PFSK-1 (cell line): Measurements from ENCODE around the gene ANXA1.

ENCODE experiments used
- FOXP2 ChIP-seq: optimal IDR thresholded peaks from 2 replicates; pipeline ENCODE3; 2011; ENCODE audit warnings: borderline replicate concordance, control low read depth, inconsistent platforms; ENCODE audit not compliant: insufficient read depth; ENCODE audit errors: extremely low read length, extremely low read depth
- POLR2AphosphoS5 ChIP-seq: IDR thresholded peaks from 2 replicates; pipeline ENCODE4 v1.6.1; 2012; ENCODE audit warnings: low read depth, mild to moderate bottlenecking, control low read depth, low read length, moderate library complexity
- SIN3A ChIP-seq: IDR thresholded peaks from 2 replicates; pipeline ENCODE4 v1.6.1; 2012; ENCODE audit warnings: mild to moderate bottlenecking, low read length, moderate library complexity, borderline replicate concordance; ENCODE audit not compliant: insufficient read depth
- TAF1 ChIP-seq: IDR thresholded peaks from 2 replicates; pipeline ENCODE4 v1.6.1; 2012; ENCODE audit warnings: low read length, control low read depth, borderline replicate concordance; ENCODE audit not compliant: insufficient read depth
- TF ChIP-seq, protein P1 (sequence below), 2 experiments: IDR thresholded peaks; 2 replicates each; pipeline versions ENCODE4 v1.6.1 to v1.8.0; 2011 to 2012; ENCODE audit warnings: low read depth in 2 of 2, low read length in 2 of 2, control low read depth in 1 of 2, inconsistent platforms in 1 of 2, mild to moderate bottlenecking in 1 of 2, moderate library complexity in 1 of 2; ENCODE audit not compliant: insufficient read depth in 1 of 2

Gene ANXA1

DNA sequence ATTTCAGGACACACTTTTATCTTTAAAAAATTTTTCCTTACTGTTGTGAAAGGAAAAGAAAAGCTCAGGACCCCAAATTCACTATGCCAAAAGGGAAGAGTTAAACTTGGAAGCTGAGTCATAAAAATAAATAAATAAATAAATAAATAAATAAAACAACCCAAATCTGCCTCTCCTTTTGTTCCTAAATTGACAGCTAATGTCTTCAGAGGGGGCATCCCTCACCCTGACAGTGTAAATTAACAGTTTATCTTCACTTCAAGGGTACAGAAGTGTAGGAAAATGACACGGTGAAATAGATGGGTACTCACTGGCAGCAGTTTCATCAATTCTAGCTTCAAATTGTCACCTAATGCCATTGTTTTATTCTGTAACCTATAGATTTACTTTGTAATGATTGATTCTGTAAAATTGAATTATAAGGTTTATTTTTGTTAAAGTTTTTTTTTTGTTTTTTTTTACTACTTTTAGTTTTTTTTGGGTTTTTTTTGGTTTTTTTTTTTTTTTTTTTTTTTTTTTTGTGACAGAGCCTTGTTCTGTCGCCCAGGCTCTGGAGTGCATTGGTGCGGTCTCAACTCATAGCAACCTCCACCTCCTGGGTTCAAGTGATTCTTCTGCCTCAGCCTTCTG is 18.5 kb upstream of the ANXA1 start:
- TF ChIP-seq, protein P1, sequence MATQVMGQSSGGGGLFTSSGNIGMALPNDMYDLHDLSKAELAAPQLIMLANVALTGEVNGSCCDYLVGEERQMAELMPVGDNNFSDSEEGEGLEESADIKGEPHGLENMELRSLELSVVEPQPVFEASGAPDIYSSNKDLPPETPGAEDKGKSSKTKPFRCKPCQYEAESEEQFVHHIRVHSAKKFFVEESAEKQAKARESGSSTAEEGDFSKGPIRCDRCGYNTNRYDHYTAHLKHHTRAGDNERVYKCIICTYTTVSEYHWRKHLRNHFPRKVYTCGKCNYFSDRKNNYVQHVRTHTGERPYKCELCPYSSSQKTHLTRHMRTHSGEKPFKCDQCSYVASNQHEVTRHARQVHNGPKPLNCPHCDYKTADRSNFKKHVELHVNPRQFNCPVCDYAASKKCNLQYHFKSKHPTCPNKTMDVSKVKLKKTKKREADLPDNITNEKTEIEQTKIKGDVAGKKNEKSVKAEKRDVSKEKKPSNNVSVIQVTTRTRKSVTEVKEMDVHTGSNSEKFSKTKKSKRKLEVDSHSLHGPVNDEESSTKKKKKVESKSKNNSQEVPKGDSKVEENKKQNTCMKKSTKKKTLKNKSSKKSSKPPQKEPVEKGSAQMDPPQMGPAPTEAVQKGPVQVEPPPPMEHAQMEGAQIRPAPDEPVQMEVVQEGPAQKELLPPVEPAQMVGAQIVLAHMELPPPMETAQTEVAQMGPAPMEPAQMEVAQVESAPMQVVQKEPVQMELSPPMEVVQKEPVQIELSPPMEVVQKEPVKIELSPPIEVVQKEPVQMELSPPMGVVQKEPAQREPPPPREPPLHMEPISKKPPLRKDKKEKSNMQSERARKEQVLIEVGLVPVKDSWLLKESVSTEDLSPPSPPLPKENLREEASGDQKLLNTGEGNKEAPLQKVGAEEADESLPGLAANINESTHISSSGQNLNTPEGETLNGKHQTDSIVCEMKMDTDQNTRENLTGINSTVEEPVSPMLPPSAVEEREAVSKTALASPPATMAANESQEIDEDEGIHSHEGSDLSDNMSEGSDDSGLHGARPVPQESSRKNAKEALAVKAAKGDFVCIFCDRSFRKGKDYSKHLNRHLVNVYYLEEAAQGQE (IDR thresholded peaks at IDR 0.05; ENCODE audit: insufficient read depth in 1 of 2, low read depth in 2 of 2, low read length in 2 of 2), result no peak
- TF ChIP-seq SIN3A (no peak), FOXP2 (no peak), POLR2AphosphoS5 (no peak), TAF1 (no peak)

DNA sequence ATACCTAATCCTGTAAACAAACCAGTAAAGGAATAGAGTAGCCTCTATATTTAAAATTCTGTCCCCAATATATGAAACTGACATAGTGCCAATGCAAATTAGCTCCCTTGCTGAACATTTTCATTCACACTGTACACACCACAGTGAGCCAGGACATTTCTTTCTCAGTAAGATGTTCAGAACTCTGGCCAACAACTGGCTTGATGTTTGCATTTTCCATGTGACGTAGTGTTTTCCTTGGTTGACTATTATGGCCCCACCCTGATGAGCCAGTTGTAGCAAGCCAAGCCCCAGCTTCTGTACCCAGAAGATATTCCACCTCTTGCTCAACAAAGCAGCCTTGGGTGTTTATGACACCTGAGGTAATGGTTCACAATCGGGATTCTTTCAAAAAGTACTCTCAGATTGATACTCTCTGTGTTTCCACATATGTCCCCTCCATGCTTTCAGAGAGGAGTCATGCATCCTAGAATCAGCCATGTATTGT is 17.7 kb upstream of the ANXA1 start:
- TF ChIP-seq, protein P1 (IDR thresholded peaks at IDR 0.05; ENCODE audit: insufficient read depth in 1 of 2, low read depth in 2 of 2, low read length in 2 of 2), result 0 out of 4 replicates have a peak, but pooled peaks of 1 of the 2 experiments have one; percentile 31
- no peak for TF ChIP-seq POLR2AphosphoS5
- TF ChIP-seq SIN3A, result no peak
- TF ChIP-seq FOXP2, result no peak
- no peak for TF ChIP-seq TAF1

DNA sequence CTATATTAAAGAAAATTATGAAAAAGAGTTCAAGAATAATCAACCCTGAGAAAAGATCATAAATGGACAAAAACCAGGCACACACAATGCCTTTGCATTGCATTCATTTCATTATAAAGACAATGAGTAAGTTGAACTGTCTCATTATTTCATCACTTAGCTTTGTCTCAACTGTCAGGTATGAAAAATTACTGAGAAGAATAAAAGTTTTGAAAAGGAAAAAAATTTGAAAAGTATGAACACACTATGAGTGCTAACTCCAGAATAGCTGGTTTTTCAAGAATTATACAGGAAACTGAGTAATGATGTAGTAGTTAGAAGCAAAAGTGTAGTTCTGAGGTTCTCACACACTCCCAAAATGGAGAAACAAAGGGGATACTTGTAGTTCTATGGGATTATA is 16.3 kb upstream of the ANXA1 start:
- no peak for TF ChIP-seq FOXP2
- TF ChIP-seq SIN3A, result no peak
- TF ChIP-seq, protein P1 (IDR thresholded peaks at IDR 0.05; ENCODE audit: insufficient read depth in 1 of 2, low read depth in 2 of 2, low read length in 2 of 2), result no peak
- TF ChIP-seq POLR2AphosphoS5, result no peak
- TF ChIP-seq TAF1, result no peak

- TF ChIP-seq SIN3A (no peak), POLR2AphosphoS5 (no peak), TAF1 (no peak), FOXP2 (no peak)
- TF ChIP-seq, protein P1 (IDR thresholded peaks at IDR 0.05; ENCODE audit: insufficient read depth in 1 of 2, low read depth in 2 of 2, low read length in 2 of 2), result no peak
Measured at GRCh38 chr9:73137286-73137899, 14.3 kb upstream of the ANXA1 start.

GRCh38 chr9:73137914-73138313 is 13.8 kb upstream of the ANXA1 start:
- TF ChIP-seq, protein P1 (IDR thresholded peaks at IDR 0.05; ENCODE audit: insufficient read depth in 1 of 2, low read depth in 2 of 2, low read length in 2 of 2), result no peak
- TF ChIP-seq POLR2AphosphoS5 (no peak), SIN3A (no peak), FOXP2 (no peak), TAF1 (no peak)
